ENCODE data around the gene ABI1. TPM values are rescaled to one million over a fixed set of nuclear protein-coding genes. Genes with fewer than 3 reads are reported as not detected.
"Not testable (repeated sequence)": the region's sequence is repeated elsewhere in the genome, so short reads cannot be mapped to it uniquely, and the experiment has no call there.

The ABI1 gene
- total RNA-seq, 2 experiments from 2014 or later, result 62.4 to 76.9 TPM

GRCh38 chr10:26858707-26859034 lies 2.1 kb downstream of the ABI1 start:
- peaks cover 43% of the 10 kb centered on the region for H3K4me1 ChIP-seq (ENCODE audit: insufficient read depth, low read length, poor library complexity, severe bottlenecking)
- peak overlapping the region; percentile 99 for H3K4me3 ChIP-seq (ENCODE audit: low read depth, low read length, poor library complexity, severe bottlenecking)
- CTCF ChIA-PET (ENCODE audit: unreplicated experiment), result no interaction called here
- H3K27ac ChIP-seq (ENCODE audit: low read depth, low read length, poor library complexity, severe bottlenecking), result peak overlapping the region; percentile 95
- peak; percentile 33 for DNase-seq (ENCODE audit: low spot score)
- intact Hi-C loops (cut with micrococcal nuclease; ENCODE audit: unreplicated experiment), result loop anchor here (1.0 to 5.0 kb wide), 4 partner anchors 16 to 421 kb away; partner anchors contain the start of gene APBB1IP
- no peaks in the 10 kb centered on the region for H3K9me2 ChIP-seq (ENCODE audit: insufficient read depth, low read length)
- H3K9me3 ChIP-seq (ENCODE audit: low read length), result no peaks in the 10 kb centered on the region; the same call in 1 of the 2 replicates
- H3K36me3 ChIP-seq (ENCODE audit: insufficient read depth, low read length), result peaks cover 26% of the 10 kb centered on the region
- POLR2A ChIA-PET, result interaction anchor here (1.2 to 1.3 kb wide), 3 partner anchors 16 to 61 kb away, joined by 3 to 4 read pairs (median 4); no protein-coding TSS in a partner anchor
- H4K20me1 ChIP-seq (ENCODE audit: insufficient read depth, low read length), result peaks cover 24% of the 10 kb centered on the region
- TSS peak; percentile 41 for BruUV-seq (replicated peaks)
- H3K4me2 ChIP-seq (ENCODE audit: low read length), result peak overlapping the region; percentile 95
- H2AFZ ChIP-seq (ENCODE audit: low read length), result no peak overlapping the region
- TF ChIP-seq CTCF (conservative IDR thresholded peaks at IDR 0.05; ENCODE audit: low read length) (no peak), EZH2phosphoT487 (IDR thresholded peaks at IDR 0.05; ENCODE audit: borderline replicate concordance, low read depth, low read length) (no peak)
- peaks cover 67% of the 10 kb centered on the region for H3K79me2 ChIP-seq (ENCODE audit: insufficient read depth, low read depth, low read length)

- Histone ChIP-seq H3K36me3 (ENCODE audit: insufficient read depth, low read length) (peaks cover 31% of the 10 kb centered on the region), H3K4me3 (ENCODE audit: low read depth, low read length, poor library complexity, severe bottlenecking) (peak overlapping the region; percentile 99), H3K9me3 (ENCODE audit: low read length) (peaks cover 3% of the 10 kb centered on the region; the same call in 1 of the 2 replicates), H3K4me2 (ENCODE audit: low read length) (peak overlapping the region; percentile 95), H3K9me2 (ENCODE audit: insufficient read depth, low read length) (no peaks in the 10 kb centered on the region), H4K20me1 (ENCODE audit: insufficient read depth, low read length) (peaks cover 24% of the 10 kb centered on the region), H2AFZ (ENCODE audit: low read length) (no peak overlapping the region), H3K27ac (ENCODE audit: low read depth, low read length, poor library complexity, severe bottlenecking) (peak overlapping the region; percentile 95), H3K4me1 (ENCODE audit: insufficient read depth, low read length, poor library complexity, severe bottlenecking) (peaks cover 43% of the 10 kb centered on the region), H3K79me2 (ENCODE audit: insufficient read depth, low read depth, low read length) (peaks cover 72% of the 10 kb centered on the region)
- TF ChIP-seq EZH2phosphoT487 (IDR thresholded peaks at IDR 0.05; ENCODE audit: borderline replicate concordance, low read depth, low read length), result no peak
- 0 out of 2 replicates have a peak, but pooled peaks have one; percentile 38 for TF ChIP-seq CTCF (conservative IDR thresholded peaks at IDR 0.05; ENCODE audit: low read length)
- BruUV-seq (replicated peaks), result no TSS peak
- peak; percentile 66 for DNase-seq (ENCODE audit: low spot score)
- intact Hi-C loops (cut with micrococcal nuclease; ENCODE audit: unreplicated experiment), result loop anchor here (1.0 to 5.0 kb wide), 4 partner anchors 15 to 421 kb away; partner anchors contain the start of gene APBB1IP
- CTCF ChIA-PET (ENCODE audit: unreplicated experiment), result no interaction called here
- POLR2A ChIA-PET, result interaction anchor here (0.6 to 1.0 kb wide), 5 partner anchors 16 to 105 kb away, joined by 3 to 6 read pairs (median 3); no protein-coding TSS in a partner anchor
Measured at GRCh38 chr10:26857991-26858706, 2.6 kb downstream of the ABI1 start.

GRCh38 chr10:26857553-26857952 lies 3.2 kb downstream of the ABI1 start:
- H3K27ac ChIP-seq (ENCODE audit: low read depth, low read length, poor library complexity, severe bottlenecking), result peak overlapping the region; percentile 95
- peaks cover 24% of the 10 kb centered on the region for H4K20me1 ChIP-seq (ENCODE audit: insufficient read depth, low read length)
- peak overlapping the region; percentile 99 for H3K4me3 ChIP-seq (ENCODE audit: low read depth, low read length, poor library complexity, severe bottlenecking)
- POLR2A ChIA-PET, result interaction anchor here (0.6 to 2.1 kb wide), 8 partner anchors 14 to 104 kb away, joined by 3 to 9 read pairs (median 3); no protein-coding TSS in a partner anchor
- DNase-seq (ENCODE audit: low spot score), result peak; percentile 50
- H2AFZ ChIP-seq (ENCODE audit: low read length); H3K9me3 ChIP-seq (ENCODE audit: low read length); CTCF ChIA-PET (ENCODE audit: unreplicated experiment); H3K9me2 ChIP-seq (ENCODE audit: insufficient read depth, low read length); BruUV-seq (replicated peaks): not testable (repeated sequence)
- H3K36me3 ChIP-seq (ENCODE audit: insufficient read depth, low read length), result peaks cover 37% of the 10 kb centered on the region
- intact Hi-C loops (cut with micrococcal nuclease; ENCODE audit: unreplicated experiment), result loop anchor here (5.0 kb wide), 2 partner anchors 100 to 420 kb away; partner anchors contain the start of gene APBB1IP
- H3K79me2 ChIP-seq (ENCODE audit: insufficient read depth, low read depth, low read length), result peaks cover 78% of the 10 kb centered on the region
- H3K4me2 ChIP-seq (ENCODE audit: low read length), result peak overlapping the region; percentile 95
- H3K4me1 ChIP-seq (ENCODE audit: insufficient read depth, low read length, poor library complexity, severe bottlenecking), result peaks cover 43% of the 10 kb centered on the region

Data from OCI-LY7 (cell line).